Measurements from ENCODE around the gene NECAB3.

DNA sequence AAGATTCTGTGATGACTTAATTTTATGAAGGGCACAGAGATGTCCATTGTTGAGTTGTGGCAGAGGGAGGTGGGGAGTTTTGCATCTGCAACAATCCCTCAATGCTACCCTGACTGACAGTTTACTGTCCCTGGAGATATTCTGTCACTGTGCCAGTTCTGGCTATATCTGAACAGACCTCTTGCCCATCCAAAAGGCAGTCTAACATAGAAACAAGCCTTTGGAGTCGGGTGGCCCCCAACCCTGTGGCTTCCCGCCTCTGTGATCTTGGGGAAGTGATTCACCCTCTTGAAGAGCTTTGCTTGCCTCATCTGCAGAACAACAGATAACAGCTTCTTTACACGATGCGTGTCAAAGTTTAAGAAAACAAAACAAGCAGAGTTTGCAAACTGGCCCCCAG, 15.7 kb upstream of the NECAB3 start:
- TF ChIP-seq POLR2AphosphoS5 (IDR thresholded peaks at IDR 0.05; ENCODE audit: low read depth): no peak
- no peak for TF ChIP-seq REST (IDR thresholded peaks at IDR 0.05; ENCODE audit: insufficient replicate concordance, low read depth)
- no peak for TF ChIP-seq CTCF (IDR thresholded peaks at IDR 0.05; ENCODE audit: insufficient read depth, low read length)
- no peak for TF ChIP-seq GABPA (IDR thresholded peaks at IDR 0.05; ENCODE audit: low read depth)

All from HL-60 (cell line).